ENCODE data around the gene SIRPG.
"Not testable (repeated sequence)": the region's sequence is repeated elsewhere in the genome, so short reads cannot be mapped to it uniquely, and the experiment has no call there.

SIRPG gene
- long read RNA-seq, donor 1 = 0 reads
- long read RNA-seq, donor 2 = 0 reads
- long read RNA-seq, donor 3 = 0 reads
- long read RNA-seq, donor 4, partial matches to known transcripts = 0 of 1 reads
- long read RNA-seq, donor 4, other reads (novel, unspliced or antisense) = 0 of 1 reads
- long read RNA-seq, donor 5 = 0 reads
- long read RNA-seq, donor 6 = 0 reads
- long read RNA-seq, donor 7 = 0 reads
- long read RNA-seq, donor 8 = 0 reads

DNA sequence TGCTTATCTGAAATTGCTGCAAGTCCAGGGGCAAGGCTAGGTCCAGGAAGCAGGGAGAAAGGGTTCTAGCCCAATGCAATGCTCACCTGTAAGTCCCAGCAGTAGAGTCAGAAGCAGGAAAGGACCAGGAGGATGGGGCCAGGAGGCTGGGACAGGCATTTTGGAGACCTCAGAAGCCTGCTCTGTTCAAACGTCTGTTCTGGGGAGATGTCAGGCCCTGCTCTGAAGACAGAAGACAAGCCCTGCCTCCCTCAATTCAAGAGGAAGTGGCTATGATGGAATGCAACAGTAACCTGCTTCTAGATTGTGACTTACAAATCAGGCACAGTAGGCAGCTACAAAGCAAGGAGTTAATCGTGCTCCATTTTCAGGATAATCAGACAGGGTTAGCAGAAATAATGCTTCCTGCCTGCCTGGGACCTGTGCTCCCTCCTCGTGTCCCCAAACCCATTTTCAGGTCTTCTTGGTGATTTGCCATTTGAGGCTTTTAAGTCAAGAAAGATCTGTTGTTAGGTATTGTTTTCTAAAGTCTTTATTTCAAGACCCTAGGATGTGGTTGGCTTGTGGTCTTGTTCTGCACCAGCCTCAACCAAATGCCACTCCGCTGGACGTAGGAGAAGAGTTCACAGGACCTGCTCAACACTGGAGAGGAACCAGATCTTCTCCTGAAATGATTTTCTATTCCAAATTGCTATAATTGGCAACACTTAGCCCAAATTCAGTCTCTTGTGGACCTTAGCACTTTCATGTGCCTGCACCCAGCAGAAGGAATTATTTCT is at the start of gene SIRPG:
TSS of gene SIRPG (minus strand) at position 224 of the 779 bp plus-strand sequence. CDS start at position 159, 65 bp downstream.
- no peak for DNase-seq

DNA sequence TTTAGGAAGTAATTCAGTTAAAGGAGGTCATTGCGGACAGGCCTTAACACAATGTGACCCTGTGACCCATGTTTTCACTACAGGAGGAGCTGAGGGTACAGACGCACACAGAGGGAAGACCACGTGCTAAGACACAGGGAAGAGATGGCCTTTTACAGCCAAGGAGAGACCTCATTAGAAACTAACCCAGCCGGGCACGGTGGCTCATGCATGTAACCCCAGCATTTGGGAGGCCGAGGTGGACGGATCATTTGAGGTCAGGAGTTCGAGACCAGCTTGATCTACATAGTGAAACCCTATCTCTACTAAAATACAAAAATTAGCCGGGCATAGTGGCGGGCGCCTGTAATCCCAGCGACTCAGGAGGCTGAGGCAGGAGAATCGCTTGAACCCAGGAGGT is 49.3 kb upstream of the SIRPG start:
- not testable (repeated sequence) for DNase-seq

DNA sequence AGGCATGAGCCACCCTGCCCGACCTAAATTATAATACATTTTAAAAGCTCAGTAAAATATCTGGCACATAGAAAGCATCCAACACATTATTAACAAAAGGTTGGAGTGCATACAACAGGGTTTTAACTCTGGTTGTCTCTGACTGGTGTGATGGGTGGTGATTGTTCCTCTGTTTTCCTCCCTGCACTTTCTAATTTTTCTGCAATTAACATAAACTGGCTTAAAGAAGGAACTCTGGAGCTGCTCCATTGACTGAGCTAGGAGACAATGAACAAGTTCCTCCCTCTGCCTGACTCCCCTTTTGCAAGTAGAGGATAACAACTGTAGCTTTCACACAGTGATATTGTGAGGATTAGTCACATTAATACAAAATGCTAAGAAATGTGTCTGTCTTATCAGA is 48.5 kb upstream of the SIRPG start:
- DNase-seq = no peak

DNA sequence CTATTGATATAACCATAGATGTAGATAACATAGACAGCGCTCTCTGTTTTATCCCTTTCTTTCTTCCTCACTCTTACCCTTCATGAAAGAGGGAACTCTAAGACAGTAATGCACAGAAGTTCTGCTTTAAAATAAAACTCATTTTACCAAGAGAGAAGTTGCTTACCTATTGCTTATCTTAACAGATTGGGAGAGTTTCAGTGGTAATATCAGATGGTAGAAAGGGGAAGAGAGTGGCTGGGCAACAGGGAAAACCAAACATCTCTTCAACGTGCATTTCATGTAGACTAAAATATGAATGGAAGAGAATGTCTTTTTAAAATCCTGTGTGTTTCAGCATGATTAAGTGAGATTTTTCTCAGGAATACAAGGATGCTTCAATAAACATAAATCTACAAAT is 45.3 kb upstream of the SIRPG start:
- no peak for DNase-seq

DNA sequence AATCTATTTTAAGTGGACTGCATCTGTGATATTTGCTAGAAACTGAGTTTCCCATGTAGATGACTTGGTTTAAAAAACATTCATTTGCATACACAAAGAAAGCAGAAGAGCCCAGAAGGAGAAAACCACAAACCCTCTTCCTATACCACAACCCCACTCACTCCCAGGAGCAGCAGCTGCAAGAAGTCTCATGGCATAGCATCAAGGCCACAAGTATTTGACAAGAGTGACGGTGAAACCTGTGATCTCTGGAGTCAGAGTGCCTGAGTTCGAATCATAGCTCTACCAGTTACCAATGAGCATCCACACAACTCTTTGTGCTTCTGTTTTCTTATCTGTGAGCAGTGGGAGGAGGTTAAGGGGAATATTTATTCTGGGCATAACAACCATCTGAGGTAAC is 44.7 kb upstream of the SIRPG start:
- DNase-seq = no peak

DNA sequence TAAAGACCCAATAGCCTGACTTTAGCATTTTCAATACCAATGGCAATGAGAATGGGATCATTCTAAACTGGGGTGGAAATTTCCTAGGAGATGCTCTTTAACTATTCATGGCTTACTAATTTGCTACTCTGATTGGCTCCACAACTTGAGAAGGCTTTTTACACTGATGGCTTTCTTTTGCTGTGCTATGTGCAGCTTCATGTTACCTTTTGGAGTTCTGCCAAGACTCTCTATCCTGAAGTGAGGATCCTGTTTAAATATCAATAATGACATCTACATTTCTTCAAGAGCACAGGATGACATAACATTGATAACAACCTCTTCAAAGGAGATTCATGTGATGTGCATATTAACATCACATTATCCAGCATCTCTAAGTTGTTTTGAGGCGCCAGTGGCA is 43.4 kb upstream of the SIRPG start:
- no peak for DNase-seq

DNA sequence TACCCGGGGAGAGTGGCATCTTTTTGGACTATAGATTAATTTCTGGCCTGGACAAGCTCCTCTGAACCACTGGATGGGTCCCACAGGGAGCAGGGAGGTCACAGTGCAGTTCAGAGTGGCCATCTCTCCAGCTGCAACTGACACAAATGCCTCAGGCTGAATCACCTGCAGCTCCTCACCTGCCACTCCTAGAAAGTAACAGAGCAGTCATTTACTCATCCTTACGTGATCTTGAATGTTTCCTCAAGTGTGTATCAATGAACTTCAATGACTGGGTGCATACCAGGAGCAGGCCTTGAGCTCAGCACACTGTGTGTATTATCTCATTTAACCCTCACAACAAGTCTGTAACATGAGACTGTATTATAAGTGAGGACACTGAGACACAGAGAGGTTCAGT is 40.0 kb upstream of the SIRPG start:
- DNase-seq = no peak

DNA sequence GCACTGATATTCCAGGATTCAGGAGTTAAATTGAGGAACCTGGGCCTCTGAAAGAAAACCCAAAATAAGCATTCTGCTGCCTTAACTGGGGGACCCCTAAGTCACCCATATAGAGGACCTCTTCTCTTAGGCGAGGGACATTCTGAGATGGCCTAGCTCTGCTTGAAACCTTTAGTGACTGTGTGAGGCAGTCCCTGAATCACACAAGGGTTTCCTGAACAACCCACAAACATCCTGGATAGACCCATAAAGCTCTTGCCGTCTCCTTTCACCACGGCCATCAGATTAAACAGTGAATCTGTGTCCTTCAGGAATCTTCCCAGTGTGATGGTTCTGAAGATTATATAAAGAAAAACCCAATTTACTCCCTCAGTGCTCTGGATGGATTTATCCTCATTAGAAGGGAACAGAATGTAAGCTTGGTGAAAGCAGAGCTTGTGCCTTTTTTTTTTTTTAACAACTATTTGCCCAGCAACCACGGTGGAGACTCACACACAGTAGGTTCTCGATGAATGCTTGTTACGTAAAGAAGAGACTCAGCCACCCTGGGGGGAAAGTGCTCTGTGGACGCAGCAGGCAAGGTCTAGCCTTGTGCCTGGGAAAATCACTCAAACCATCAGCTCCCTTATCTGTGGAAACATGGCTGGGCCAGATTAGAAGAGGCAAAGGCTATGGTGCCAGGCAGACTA is 39.1 kb upstream of the SIRPG start:
- no peak for DNase-seq

DNA sequence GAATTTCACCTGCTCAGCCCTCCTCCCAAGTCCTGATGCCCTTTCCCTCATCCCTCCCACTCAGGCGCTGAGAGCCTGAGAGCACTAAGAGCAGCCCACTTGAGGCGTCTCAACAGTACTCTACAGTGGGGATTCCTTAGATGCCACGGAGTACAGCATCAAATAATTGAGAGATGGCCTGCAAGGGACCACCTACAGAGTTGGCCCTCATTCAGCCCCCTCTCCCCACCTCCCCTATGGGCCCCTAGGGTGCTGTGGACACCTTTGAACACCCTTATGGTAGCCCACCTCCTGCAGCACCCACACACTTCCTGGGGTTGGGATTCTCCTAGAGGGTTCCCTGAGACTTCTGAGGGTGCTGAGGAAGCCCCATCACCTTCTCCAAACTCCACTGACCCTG is 37.1 kb upstream of the SIRPG start:
- no peak for DNase-seq

DNA sequence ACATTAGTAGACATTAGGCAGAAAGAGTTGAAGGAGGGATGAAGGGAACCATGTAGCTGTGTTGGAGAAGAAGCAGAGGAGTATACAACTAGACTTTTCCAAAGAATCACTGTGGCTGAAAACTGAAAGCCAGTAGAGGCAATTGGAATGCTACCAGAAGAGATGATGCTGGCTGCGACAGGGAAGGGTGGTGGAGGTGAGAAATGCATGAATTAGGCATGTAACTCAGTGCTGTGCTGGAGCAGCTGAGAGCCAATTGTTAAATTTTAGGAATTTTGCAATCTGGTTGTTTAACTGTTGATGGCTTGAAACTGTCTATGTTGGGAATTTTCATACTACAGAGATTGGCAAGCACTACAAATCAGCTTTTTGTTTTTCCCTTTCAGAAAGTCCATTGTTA is 35.8 kb upstream of the SIRPG start:
- DNase-seq = no peak

DNA sequence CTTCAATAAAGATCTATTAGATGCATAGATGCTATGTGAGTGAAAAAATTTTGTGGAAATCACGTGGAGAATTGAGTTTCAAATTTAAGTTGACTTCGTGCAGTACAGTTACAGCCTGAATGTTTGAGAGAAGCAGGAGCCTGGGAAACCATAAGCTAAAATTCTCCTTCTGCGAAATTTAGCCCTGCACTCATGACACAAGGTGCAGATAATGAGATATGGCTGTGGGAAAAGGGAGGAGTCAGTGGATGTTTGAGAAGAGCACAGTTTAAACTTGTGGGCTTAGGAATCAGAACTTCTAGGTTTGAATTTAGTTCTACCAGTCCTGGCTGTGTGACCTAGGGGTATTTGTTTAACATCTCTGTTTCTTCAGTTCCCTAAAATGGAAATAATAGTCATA is 32.1 kb upstream of the SIRPG start:
- no peak for DNase-seq

DNA sequence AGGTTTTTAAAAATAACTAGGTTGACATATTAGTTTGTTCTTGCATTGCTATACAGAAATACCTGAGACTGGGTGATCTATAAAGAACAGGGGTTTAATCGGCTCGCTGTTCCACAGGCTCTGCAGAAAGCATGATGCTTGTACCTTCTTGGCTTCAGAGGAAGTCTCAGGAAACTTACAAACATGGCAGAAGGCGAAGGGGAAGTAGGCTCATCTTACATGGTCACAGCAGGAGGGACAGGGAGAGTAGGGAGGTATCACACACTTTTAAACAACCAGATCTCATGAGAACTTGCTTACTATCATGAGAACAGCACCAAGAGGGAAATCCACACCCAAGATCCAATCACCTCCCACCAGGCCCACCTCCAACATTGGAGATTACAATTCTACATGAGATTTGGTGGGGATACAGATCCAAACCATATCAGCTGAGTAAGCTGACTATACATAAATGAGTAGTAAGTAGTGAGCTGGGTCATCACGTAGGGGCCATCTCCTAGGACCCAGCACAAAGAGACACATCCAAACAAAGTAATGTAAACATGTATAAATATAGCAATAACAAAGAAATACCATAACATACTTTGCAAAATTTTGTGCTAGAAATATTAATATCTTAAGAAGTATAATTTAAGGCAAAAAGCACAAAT is 31.4 kb upstream of the SIRPG start:
- no peak for DNase-seq

DNA sequence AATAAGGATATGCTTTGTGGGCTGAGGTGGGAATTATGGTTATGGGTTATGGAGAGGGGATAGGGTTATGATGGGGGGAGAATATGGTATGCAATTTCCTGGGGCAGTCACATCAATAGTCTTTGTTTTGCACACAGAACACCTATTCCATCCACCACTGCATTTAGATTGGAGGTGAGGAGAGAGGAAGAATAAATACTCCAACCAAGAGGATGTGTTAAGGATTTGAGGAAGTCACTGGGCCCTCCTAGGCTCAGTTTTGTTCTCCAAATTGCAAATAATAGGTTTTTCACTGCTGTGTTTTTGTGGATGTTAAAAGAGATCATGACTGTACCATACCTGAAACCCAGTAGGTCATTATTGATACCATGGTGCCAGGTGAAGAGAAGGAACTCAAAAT is 29.5 kb upstream of the SIRPG start:
- no peak for DNase-seq

DNA sequence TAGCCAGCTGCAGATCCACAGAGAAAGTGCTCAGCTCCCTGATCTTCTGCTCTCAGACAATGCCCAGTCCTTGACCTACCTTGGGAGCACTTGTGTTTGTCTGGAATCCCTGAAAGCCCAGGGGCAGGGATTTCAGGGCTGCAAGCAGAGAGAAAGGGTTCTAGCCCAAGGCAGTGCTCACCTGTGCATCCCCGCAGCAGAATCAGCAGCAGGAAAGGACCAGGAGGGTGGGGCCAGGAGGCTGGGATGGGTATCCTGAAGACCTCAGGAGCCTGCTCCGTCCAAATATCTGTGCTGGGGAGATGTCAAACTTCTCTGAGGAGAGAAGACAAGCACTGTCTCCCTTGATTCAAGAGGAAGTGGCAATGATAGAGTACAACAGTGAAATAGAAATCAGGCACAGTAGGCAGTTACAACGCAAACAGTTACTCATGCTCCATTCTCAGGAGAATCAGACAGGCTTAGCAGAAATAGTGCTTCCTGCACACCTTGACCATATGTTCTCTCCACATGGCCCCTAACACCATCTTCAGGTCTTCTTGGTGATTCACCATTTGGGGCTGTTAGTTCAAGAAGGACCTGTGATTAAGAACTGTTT is 28.7 kb upstream of the SIRPG start:
- DNase-seq = no peak

DNA sequence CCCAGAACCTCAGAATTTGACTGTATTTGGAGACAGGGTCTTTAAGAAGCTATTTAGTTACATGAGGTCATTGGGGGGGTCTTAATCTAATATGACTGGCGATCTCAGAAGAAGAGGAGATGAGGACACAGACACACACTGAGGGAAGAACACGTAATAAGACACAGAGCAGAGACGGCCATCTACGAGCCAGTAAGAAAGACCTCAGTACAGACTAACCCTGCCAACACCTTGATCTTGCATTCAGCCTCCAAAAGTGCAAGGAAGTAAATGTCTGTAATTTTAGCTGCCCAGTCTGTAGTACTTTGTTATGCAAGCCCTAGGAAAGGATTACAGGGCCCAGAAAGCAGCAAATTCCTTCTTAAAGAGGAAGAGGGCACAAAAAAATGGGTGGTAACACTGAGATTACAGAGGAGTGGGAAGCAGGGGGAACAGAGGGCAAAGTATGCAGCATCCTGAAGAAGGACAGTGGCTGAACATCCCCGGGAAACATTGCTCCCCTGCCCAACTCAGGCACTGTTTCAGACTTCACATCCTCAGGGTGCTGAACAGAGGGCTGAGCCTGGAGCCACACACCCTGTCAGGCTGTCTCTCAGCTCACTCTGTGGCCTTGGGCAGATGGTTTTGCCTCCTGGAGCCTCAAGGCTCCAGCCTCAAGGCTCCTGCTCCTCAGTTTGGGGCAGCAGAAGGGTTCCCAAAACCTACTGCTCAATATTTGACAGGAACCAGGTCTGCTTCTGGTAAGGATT is 27.9 kb upstream of the SIRPG start:
- DNase-seq = no peak

DNA sequence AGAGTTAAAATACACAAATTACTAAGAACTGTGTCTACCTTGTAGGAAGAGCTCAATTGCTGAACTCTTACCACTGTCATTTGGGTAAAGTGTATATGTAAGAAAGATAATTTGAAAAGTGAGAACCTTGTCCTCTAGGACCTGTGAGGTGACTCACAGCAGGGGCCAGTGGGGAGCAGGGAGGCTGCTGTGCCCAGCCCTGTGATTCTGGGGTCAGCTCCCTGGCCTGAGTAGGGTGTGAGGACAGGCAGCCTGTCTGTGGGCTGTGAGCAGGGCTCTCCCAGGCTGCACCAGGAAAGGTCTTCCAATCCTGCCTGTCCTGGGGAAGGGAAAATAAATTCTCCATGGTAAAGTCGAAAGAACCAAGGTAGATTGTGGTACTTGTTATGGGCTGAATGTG is 27.3 kb upstream of the SIRPG start:
- DNase-seq = no peak

DNA sequence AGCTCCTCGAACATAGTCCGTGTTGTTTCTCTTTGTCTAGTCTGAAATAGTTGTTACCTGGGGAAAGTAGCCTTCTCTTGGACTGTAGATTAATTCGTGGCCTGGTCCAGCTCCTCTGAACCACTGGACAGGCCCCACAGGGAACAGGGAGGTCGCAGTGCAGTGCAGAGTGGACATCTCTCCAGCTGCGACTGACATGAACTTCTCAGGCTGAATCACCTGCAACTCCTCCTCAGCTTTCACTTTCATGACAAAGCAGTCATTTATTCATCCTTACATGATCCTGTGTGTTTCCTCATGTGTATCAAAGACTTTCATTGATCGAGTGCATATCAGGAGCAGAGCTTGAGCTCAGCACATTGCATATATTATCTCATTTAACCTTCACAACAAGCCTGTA is 19.1 kb upstream of the SIRPG start:
- DNase-seq = no peak

DNA sequence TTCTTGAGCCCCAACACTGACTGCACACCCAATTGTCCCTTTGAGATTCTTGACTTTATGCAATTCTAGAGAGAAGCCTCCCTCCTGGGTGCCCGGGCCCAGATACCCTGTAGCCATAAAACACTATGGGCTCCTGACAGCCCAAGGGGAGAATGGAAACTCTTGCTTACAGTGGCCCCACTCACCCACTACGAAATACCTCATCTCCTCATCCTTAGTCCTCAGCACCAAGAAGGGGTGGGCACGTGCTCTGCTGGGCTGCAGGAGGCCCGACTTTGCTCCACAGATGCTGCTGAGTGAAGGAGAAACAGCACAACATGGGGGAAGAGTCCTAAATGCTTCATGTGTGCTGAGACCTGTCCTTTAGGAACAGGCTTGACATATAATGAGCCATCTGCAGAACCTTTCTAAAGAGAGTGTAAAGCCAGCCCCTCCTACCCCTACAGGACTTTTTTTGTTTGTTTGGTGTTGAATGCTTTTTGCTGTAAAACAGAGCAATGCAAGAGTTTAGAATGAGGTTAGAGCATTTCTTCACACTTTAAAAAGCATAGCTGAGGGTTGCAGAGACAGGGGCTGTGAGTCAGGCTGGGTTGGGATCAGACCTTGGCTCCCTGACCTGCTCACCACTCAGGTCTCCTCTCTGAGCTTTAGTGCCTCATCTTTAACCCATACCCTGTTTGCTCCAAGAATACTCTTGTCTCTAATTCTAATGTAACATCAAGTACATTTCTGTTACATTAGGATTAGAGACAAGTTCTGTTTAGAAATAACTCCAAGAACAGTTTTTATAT is 17.6 kb upstream of the SIRPG start:
- no peak for DNase-seq

DNA sequence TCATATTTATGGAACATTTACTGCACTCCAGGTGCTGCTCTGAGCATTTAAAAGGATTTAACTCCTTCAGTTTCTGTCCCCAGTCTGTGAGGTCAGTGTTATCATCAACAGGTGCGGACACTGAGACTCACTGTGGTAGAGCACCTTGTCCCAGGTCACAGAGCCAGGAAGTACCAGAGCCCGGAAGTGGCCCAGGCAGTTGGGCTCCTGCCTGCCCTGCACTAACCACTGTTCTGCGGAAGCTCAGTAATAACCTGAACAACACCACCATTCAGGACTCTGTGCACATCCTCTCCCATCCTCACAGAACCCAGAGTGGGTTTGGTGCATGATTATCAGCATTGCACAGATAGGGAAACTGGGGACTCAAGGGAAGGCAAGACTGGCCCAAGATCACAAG is 16.8 kb upstream of the SIRPG start:
- no peak for DNase-seq

DNA sequence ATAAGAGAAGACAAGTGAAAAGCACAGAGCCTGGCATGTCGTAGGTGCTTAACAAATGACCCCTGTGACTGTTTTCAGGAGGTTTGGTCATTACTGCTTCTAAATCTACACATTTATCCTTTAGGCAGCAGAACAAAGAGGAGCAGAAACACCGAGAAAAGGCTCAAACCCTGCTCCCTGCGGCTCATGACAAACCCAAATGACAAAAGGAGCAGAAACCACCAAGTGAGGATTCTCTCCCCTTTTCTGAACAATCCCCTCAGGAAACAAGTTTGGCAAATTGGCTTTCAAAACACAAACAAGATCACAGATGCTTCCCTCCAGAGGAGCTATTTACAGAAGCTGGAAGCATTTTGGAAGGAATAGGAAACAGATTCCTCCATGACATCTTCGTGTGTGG is 15.8 kb upstream of the SIRPG start:
- no peak for DNase-seq

DNA sequence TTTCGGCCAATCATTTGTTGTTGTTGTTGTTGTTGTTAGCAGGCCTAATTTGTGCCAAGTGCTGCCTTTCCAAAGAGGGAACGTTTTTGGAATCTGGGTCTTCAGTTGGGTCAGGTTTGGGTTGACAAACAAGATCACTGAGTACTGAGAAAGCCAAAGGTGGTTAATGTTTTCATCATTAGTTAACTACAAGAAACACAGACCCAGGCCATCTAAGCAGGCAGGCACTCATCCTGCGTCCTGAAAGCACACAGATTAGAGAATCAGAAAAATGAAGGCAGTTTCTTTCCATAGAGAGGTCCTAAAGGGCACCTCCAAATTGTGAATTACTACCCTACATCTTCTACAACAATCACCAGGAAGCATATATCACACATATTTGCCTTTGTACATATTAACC is 15.1 kb upstream of the SIRPG start:
- no peak for DNase-seq

Data from right kidney (tissue), 9 donors.